GM11168 (cell line): ENCODE measurements around the gene NEMP2.

Source experiments
- in situ Hi-C: fragments of 300-500 bp; cut with MboI; formaldehyde crosslinking; loops from one replicate; pipeline ENCODE4 v1.12.0; 2022; ENCODE audit warnings: low sequenced_read_pairs; ENCODE audit not compliant: unreplicated experiment

NEMP2 gene

GRCh38 chr2:190528521-190529001 is 6.0 kb downstream of the NEMP2 start:
- in situ Hi-C loops, result no loop called here

GRCh38 chr2:190527918-190528317 is 6.6 kb downstream of the NEMP2 start:
- in situ Hi-C loops, result no loop called here

- in situ Hi-C loops, result no loop called here
Observed at GRCh38 chr2:190527214-190527613, 7.3 kb downstream of the NEMP2 start.

GRCh38 chr2:190526105-190526750 is 8.3 kb downstream of the NEMP2 start:
- in situ Hi-C loops, result no loop called here

GRCh38 chr2:190524928-190525327 is 9.6 kb downstream of the NEMP2 start:
- in situ Hi-C loops, result loop anchor here (25.0 kb wide), 1 partner anchor 438 kb away; no protein-coding TSS in a partner anchor

- in situ Hi-C loops, result loop anchor here (25.0 kb wide), 1 partner anchor 433 kb away; no protein-coding TSS in a partner anchor
Observed at GRCh38 chr2:190519975-190520767, 14.4 kb downstream of the NEMP2 start.

GRCh38 chr2:190517468-190517867 is 17.1 kb downstream of the NEMP2 start:
- in situ Hi-C loops, result loop anchor here (25.0 kb wide), 1 partner anchor 430 kb away; no protein-coding TSS in a partner anchor

GRCh38 chr2:190515687-190516086 is 18.8 kb downstream of the NEMP2 start:
- in situ Hi-C loops, result loop anchor here (25.0 kb wide), 1 partner anchor 428 kb away; no protein-coding TSS in a partner anchor

GRCh38 chr2:190514676-190515075 is 19.8 kb downstream of the NEMP2 start:
- in situ Hi-C loops, result loop anchor here (25.0 kb wide), 1 partner anchor 427 kb away; no protein-coding TSS in a partner anchor

- in situ Hi-C loops, result loop anchor here (25.0 kb wide), 1 partner anchor 427 kb away; no protein-coding TSS in a partner anchor
Observed at GRCh38 chr2:190513877-190514276, 20.6 kb downstream of the NEMP2 start.

GRCh38 chr2:190512539-190513095 is 21.9 kb downstream of the NEMP2 start:
- in situ Hi-C loops, result loop anchor here (25.0 kb wide), 1 partner anchor 425 kb away; no protein-coding TSS in a partner anchor

GRCh38 chr2:190511104-190511503 is 23.4 kb downstream of the NEMP2 start:
- in situ Hi-C loops, result loop anchor here (25.0 kb wide), 1 partner anchor 424 kb away; no protein-coding TSS in a partner anchor

- in situ Hi-C loops, result loop anchor here (10.0 to 25.0 kb wide), 2 partner anchors 125 to 423 kb away; no protein-coding TSS in a partner anchor
Observed at GRCh38 chr2:190509895-190510294, 24.6 kb downstream of the NEMP2 start.

- in situ Hi-C loops, result loop anchor here (10.0 to 25.0 kb wide), 2 partner anchors 122 to 420 kb away; no protein-coding TSS in a partner anchor
Observed at GRCh38 chr2:190507135-190507534, 27.4 kb downstream of the NEMP2 start.

- in situ Hi-C loops, result loop anchor here (10.0 to 25.0 kb wide), 2 partner anchors 122 to 419 kb away; no protein-coding TSS in a partner anchor
Observed at GRCh38 chr2:190506666-190507065, 27.9 kb downstream of the NEMP2 start.

- in situ Hi-C loops, result loop anchor here (10.0 to 25.0 kb wide), 2 partner anchors 121 to 418 kb away; no protein-coding TSS in a partner anchor
Observed at GRCh38 chr2:190505696-190506095, 28.8 kb downstream of the NEMP2 start.

- in situ Hi-C loops, result loop anchor here (10.0 to 25.0 kb wide), 2 partner anchors 120 to 418 kb away; no protein-coding TSS in a partner anchor
Observed at GRCh38 chr2:190504912-190505311, 29.6 kb downstream of the NEMP2 start.

- in situ Hi-C loops, result loop anchor here (10.0 to 25.0 kb wide), 2 partner anchors 118 to 416 kb away; no protein-coding TSS in a partner anchor
Observed at GRCh38 chr2:190503088-190503487, 31.4 kb downstream of the NEMP2 start.

GRCh38 chr2:190501702-190502407 is 32.7 kb downstream of the NEMP2 start:
- in situ Hi-C loops, result loop anchor here (10.0 to 25.0 kb wide), 2 partner anchors 117 to 415 kb away; no protein-coding TSS in a partner anchor
